Upper lobe of left lung (tissue), 6 donors: ENCODE measurements around the gene INPP4B. TPM values are rescaled to one million over a fixed set of nuclear protein-coding genes. Genes with fewer than 3 reads are reported as not detected.

Source experiments
- ATAC-seq, 2 donors: fragments of 200-7000 bp; cut with Tn5 transposase; one replicate each; pipeline ENCODE4 v1.9.1; 2022; ENCODE audit warnings: mild to moderate bottlenecking in 2 of 2, moderate library complexity in 2 of 2; ENCODE audit not compliant: low FRiP score in 2 of 2
- DNase-seq, 2 donors: peaks; one replicate each; pipeline ENCODE4 v3.0.0-alpha.2; 2019 to 2020
- H3K27ac ChIP-seq, 4 donors: fragments of 200-600 bp; sonication (generic); one replicate each; pipeline ENCODE4 v1.5.1; 2016 to 2019
- H3K27me3 ChIP-seq, 4 donors: fragments of 200-600 bp; sonication (generic); one replicate each; pipeline ENCODE4 v1.5.1; 2017 to 2019
- H3K36me3 ChIP-seq, 4 donors: fragments of 200-600 bp; sonication (generic); one replicate each; pipeline ENCODE4 v1.5.1; 2016 to 2019
- H3K4me1 ChIP-seq, 4 donors: fragments of 200-600 bp; sonication (generic); one replicate each; pipeline ENCODE4 v1.5.1; 2018 to 2019
- H3K4me3 ChIP-seq, 4 donors: fragments of 200-600 bp; sonication (generic); one replicate each; pipeline ENCODE4 v1.5.1; 2017 to 2019; ENCODE audit warnings: mild to moderate bottlenecking in 2 of 4, moderate library complexity in 1 of 4
- H3K9me3 ChIP-seq, 4 donors: fragments of 200-600 bp; sonication (generic); one replicate each; pipeline ENCODE4 v1.5.1; 2018 to 2019
- CTCF ChIP-seq, 6 experiments: fragments of 450-650 bp in 4 of 6; fragments of 200-600 bp in 2 of 6; sonication (generic) in 2 of 6; IDR thresholded peaks; one replicate each; pipeline ENCODE4 v1.5.1; 2016 to 2019; ENCODE audit warnings: antibody characterized with exemption in 6 of 6
- EP300 ChIP-seq, 4 donors: sonication (generic); formaldehyde crosslinking; IDR thresholded peaks; one replicate each; pipeline ENCODE4 v1.5.1; 2017; ENCODE audit warnings: antibody characterized with exemption in 4 of 4, control low read depth in 2 of 4
- POLR2A ChIP-seq, 4 donors: fragments of 450-650 bp; IDR thresholded peaks; one replicate each; pipeline ENCODE4 v1.5.1; 2016 to 2017; ENCODE audit warnings: antibody characterized with exemption in 4 of 4, mild to moderate bottlenecking in 2 of 4
- POLR2AphosphoS5 ChIP-seq, 2 donors: sonication (generic); formaldehyde crosslinking; IDR thresholded peaks; one replicate each; pipeline ENCODE4 v1.5.1; 2017; ENCODE audit warnings: antibody characterized with exemption in 2 of 2
- WGBS, 2 donors: methylation state at CpG; one replicate each; pipeline ENCODE4 v1.1.5; 2017 to 2018; 5-methylcytosine and 5-hydroxymethylcytosine counted together
- total RNA-seq, 6 donors: library from RNA; depleted of rRNA in 4 of 6; stranded (reverse); fragments of >200 nt in 4 of 6; gene quantifications; one replicate each; pipeline versions ENCODE4 v1.1.0 to v1.2.1, GENCODE V29; 2016 to 2021
- donor health status: DM: no; HTN: no; CAD: no; lungs with moderate emphysema.
- donor health status: DM: no; HTN: yes; CAD: no; lungs with severe emphysema.

INPP4B gene
- total RNA-seq, 6 donors from 2014 or later = 4.7 to 31.4 (median 10.4) TPM

DNA sequence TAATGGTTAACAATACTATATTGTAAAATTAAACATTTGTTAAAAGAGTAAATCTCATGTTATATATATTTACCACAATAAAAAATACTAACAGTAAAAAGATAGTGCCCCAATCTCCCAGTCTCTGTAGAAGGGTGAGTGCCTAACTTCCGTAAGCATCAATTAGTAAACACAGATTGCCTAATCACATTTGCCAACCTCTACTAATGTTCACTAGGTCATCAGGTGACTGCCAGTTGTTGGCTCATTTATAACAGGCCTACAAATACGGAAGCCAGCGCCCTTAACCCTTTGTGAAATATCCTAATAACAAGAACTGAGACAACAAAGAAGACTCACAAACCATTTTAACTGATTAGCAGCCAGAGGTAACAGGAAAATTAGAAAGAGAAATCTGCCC lies 345.1 kb downstream of the INPP4B start:
- TF ChIP-seq POLR2AphosphoS5 (IDR thresholded peaks at IDR 0.05) = no peak
- no peak for TF ChIP-seq EP300 (IDR thresholded peaks at IDR 0.05)
- TF ChIP-seq CTCF (IDR thresholded peaks at IDR 0.05) = no peak
- no peak for TF ChIP-seq POLR2A (IDR thresholded peaks at IDR 0.05)
- no peaks in the 10 kb centered on the region for H3K27me3 ChIP-seq
- WGBS, 2 donors = 69 to 72% methylated on average over 3 of the region's 3 CpGs
- no peaks in the 10 kb centered on the region for H3K4me1 ChIP-seq
- H3K9me3 ChIP-seq = no peaks in the 10 kb centered on the region
- no peak overlapping the region for H3K27ac ChIP-seq
- no peaks in the 10 kb centered on the region for H3K36me3 ChIP-seq
- DNase-seq (no peak), ATAC-seq (no peak)
- no peak overlapping the region for H3K4me3 ChIP-seq

GRCh38 chr4:142497606-142498005 lies 348.5 kb downstream of the INPP4B start:
- Histone ChIP-seq H3K4me3 (no peak overlapping the region), H3K9me3 (no peaks in the 10 kb centered on the region), H3K36me3 (no peaks in the 10 kb centered on the region), H3K4me1 (no peaks in the 10 kb centered on the region), H3K27ac (no peak overlapping the region), H3K27me3 (no peaks in the 10 kb centered on the region)
- no peak for DNase-seq
- ATAC-seq = no peak
- no peak for TF ChIP-seq POLR2A (IDR thresholded peaks at IDR 0.05)
- no peak for TF ChIP-seq POLR2AphosphoS5 (IDR thresholded peaks at IDR 0.05)
- TF ChIP-seq CTCF (IDR thresholded peaks at IDR 0.05) = no peak
- no peak for TF ChIP-seq EP300 (IDR thresholded peaks at IDR 0.05)

DNA sequence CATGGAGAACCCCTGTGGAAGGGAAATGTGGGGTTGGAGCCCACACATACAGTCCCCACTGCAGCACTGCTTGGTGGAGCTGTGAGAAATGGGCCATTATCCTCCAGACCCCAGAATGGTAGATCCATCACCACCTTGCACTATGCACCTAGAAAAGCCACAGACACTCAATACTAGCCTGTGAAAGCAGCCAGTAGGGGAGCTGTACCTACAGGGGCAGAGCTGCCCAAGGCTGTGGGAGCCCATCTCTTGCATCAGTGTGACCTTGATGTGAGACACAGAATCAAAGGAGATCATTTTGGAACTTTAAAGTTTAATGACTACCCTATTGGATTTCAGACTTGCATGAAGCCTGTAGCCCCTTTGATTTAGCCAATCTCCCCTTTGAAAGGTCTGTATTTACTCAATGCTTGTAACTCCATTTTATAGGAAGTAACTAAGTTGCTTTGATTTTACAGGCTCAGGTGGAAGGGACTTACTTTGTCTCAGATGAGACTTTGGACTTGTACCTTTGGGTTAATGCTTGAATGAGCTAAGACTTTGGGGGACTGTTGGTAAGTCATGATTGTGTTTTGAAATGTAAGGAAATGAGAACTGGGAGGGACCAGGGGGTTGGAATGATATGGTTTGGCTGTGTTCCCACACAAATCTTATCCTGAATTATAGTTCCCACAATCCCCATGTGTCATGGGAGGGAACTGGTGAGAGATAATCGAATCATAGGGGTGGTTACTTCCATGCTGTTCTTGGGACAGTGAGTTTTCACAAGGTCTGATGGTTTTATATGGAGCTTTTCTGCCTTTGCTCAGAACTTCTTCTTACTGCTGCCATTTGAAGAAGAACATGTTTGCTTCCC lies 352.6 kb downstream of the INPP4B start:
- Histone ChIP-seq H3K27me3 (no peaks in the 10 kb centered on the region), H3K4me1 (no peaks in the 10 kb centered on the region), H3K27ac (no peak overlapping the region), H3K36me3 (no peaks in the 10 kb centered on the region), H3K9me3 (no peaks in the 10 kb centered on the region), H3K4me3 (no peak overlapping the region)
- TF ChIP-seq EP300 (IDR thresholded peaks at IDR 0.05) (no peak), CTCF (IDR thresholded peaks at IDR 0.05) (no peak), POLR2AphosphoS5 (IDR thresholded peaks at IDR 0.05) (no peak), POLR2A (IDR thresholded peaks at IDR 0.05) (no peak)
- 73% methylated on average over 1 of the region's 1 CpG for WGBS, 2 donors
- DNase-seq (no peak), ATAC-seq (no peak)

- Histone ChIP-seq H3K27me3 (no peaks in the 10 kb centered on the region), H3K36me3 (no peaks in the 10 kb centered on the region), H3K9me3 (no peaks in the 10 kb centered on the region), H3K4me1 (no peaks in the 10 kb centered on the region), H3K4me3 (no peak overlapping the region), H3K27ac (no peak overlapping the region)
- ATAC-seq (no peak), DNase-seq (no peak)
- TF ChIP-seq CTCF (IDR thresholded peaks at IDR 0.05) = no peak
- TF ChIP-seq POLR2AphosphoS5 (IDR thresholded peaks at IDR 0.05) = no peak
- TF ChIP-seq POLR2A (IDR thresholded peaks at IDR 0.05) = no peak
- no peak for TF ChIP-seq EP300 (IDR thresholded peaks at IDR 0.05)
- 77 to 80% methylated on average over 3 of the region's 3 CpGs for WGBS, 2 donors
These were observed 360.6 kb downstream of the INPP4B start for GRCh38 chr4:142485452-142485851.

GRCh38 chr4:142480244-142480643 lies 365.9 kb downstream of the INPP4B start:
- no peak for DNase-seq
- no peaks in the 10 kb centered on the region for H3K36me3 ChIP-seq
- no peaks in the 10 kb centered on the region for H3K4me1 ChIP-seq
- WGBS, 2 donors = 94 to 95% methylated on average over 1 of the region's 1 CpG
- no peaks in the 10 kb centered on the region for H3K27me3 ChIP-seq
- H3K9me3 ChIP-seq = no peaks in the 10 kb centered on the region
- ATAC-seq = no peak
- TF ChIP-seq EP300 (IDR thresholded peaks at IDR 0.05) (no peak), CTCF (IDR thresholded peaks at IDR 0.05) (no peak), POLR2A (IDR thresholded peaks at IDR 0.05) (no peak), POLR2AphosphoS5 (IDR thresholded peaks at IDR 0.05) (no peak)
- no peak overlapping the region for H3K27ac ChIP-seq
- no peak overlapping the region for H3K4me3 ChIP-seq
